Uterus (tissue), 2 donors: ENCODE data around the gene CPZ.

ENCODE experiments used
- POLR2A ChIP-seq, 2 donors: fragments of 450-650 bp; IDR thresholded peaks; one replicate each; pipeline ENCODE4 v1.6.1; 2016; ENCODE audit warnings: antibody characterized with exemption in 2 of 2, mild to moderate bottlenecking in 1 of 2, moderate library complexity in 1 of 2
- TF ChIP-seq, protein P1 (sequence below), 4 experiments: fragments of 200-600 bp in 2 of 4; fragments of 450-650 bp in 2 of 4; sonication (generic) in 2 of 4; IDR thresholded peaks; one replicate each; pipeline ENCODE4 v1.5.1; 2016 to 2019; ENCODE audit warnings: antibody characterized with exemption in 4 of 4, mild to moderate bottlenecking in 2 of 4, moderate library complexity in 1 of 4

DNA sequence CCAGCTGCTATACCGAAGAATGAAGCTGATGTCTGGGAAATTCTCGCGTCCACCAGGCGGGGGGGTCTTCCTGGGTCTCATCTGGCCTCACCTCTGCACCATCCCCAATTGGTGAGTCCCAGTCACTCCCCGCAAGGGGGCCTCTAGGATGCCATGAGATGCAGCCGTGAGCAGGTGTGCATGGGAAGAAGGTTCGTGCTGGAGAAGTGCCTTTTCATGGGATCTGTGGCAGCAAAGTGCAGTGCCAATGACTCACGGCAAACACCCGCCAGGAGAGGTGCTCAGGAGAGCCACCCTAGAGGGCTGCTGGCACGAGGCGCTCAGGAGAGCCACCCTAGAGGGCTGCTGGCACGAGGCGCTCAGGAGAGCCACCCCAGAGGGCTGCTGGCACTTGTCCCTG lies 55.1 kb downstream of the CPZ start:
- TF ChIP-seq, protein P1, sequence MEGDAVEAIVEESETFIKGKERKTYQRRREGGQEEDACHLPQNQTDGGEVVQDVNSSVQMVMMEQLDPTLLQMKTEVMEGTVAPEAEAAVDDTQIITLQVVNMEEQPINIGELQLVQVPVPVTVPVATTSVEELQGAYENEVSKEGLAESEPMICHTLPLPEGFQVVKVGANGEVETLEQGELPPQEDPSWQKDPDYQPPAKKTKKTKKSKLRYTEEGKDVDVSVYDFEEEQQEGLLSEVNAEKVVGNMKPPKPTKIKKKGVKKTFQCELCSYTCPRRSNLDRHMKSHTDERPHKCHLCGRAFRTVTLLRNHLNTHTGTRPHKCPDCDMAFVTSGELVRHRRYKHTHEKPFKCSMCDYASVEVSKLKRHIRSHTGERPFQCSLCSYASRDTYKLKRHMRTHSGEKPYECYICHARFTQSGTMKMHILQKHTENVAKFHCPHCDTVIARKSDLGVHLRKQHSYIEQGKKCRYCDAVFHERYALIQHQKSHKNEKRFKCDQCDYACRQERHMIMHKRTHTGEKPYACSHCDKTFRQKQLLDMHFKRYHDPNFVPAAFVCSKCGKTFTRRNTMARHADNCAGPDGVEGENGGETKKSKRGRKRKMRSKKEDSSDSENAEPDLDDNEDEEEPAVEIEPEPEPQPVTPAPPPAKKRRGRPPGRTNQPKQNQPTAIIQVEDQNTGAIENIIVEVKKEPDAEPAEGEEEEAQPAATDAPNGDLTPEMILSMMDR (IDR thresholded peaks at IDR 0.05) = no peak
- TF ChIP-seq POLR2A (IDR thresholded peaks at IDR 0.05) = no peak
